Brain pericyte (primary cell): ENCODE measurements around the gene GPR37.
A peak's percentile ranks its signal among the peaks of the same experiment; 100 is the strongest.

Experiments
- DNase-seq: peaks from one replicate; pipeline ENCODE4 v3.0.0-alpha.2; 2012; ENCODE audit warnings: low read depth, low spot score

The GPR37 gene

GRCh38 chr7:124765401-124766352 lies at the start of gene GPR37:
Gene GPR37, minus strand, starts transcription at chr7:124765792. Its CDS starts 816 bp downstream, at chr7:124764976.
- peak; percentile 16 for DNase-seq

GRCh38 chr7:124813994-124814798 lies 48.6 kb upstream of the GPR37 start:
- DNase-seq, result no peak

- DNase-seq, result no peak
Observed at GRCh38 chr7:124812764-124813163, 47.2 kb upstream of the GPR37 start.

GRCh38 chr7:124811341-124811740 lies 45.7 kb upstream of the GPR37 start:
- no peak for DNase-seq

- DNase-seq, result no peak
Observed at GRCh38 chr7:124810605-124811004, 45.0 kb upstream of the GPR37 start.

- DNase-seq, result no peak
Observed at GRCh38 chr7:124808206-124808605, 42.6 kb upstream of the GPR37 start.

- no peak for DNase-seq
Observed at GRCh38 chr7:124801330-124801895, 35.8 kb upstream of the GPR37 start.

- no peak for DNase-seq
Observed at GRCh38 chr7:124800386-124800785, 34.8 kb upstream of the GPR37 start.

GRCh38 chr7:124799448-124799847 lies 33.9 kb upstream of the GPR37 start:
- DNase-seq, result no peak

GRCh38 chr7:124796771-124797170 lies 31.2 kb upstream of the GPR37 start:
- no peak for DNase-seq

GRCh38 chr7:124792696-124793095 lies 27.1 kb upstream of the GPR37 start:
- no peak for DNase-seq

- DNase-seq, result no peak
Observed at GRCh38 chr7:124792002-124792401, 26.4 kb upstream of the GPR37 start.

- DNase-seq, result no peak
Observed at GRCh38 chr7:124791426-124791825, 25.8 kb upstream of the GPR37 start.

- no peak for DNase-seq
Observed at GRCh38 chr7:124790645-124791044, 25.1 kb upstream of the GPR37 start.

GRCh38 chr7:124785994-124786393 lies 20.4 kb upstream of the GPR37 start:
- DNase-seq, result no peak

GRCh38 chr7:124784879-124785818 lies 19.6 kb upstream of the GPR37 start:
- DNase-seq, result no peak

GRCh38 chr7:124783271-124783670 lies 17.7 kb upstream of the GPR37 start:
- DNase-seq, result no peak

GRCh38 chr7:124781907-124782734 lies 16.5 kb upstream of the GPR37 start:
- DNase-seq, result no peak

- no peak for DNase-seq
Observed at GRCh38 chr7:124781418-124781817, 15.8 kb upstream of the GPR37 start.

GRCh38 chr7:124780608-124781007 lies 15.0 kb upstream of the GPR37 start:
- no peak for DNase-seq
